ENCODE results near the gene SNX33.

DNA sequence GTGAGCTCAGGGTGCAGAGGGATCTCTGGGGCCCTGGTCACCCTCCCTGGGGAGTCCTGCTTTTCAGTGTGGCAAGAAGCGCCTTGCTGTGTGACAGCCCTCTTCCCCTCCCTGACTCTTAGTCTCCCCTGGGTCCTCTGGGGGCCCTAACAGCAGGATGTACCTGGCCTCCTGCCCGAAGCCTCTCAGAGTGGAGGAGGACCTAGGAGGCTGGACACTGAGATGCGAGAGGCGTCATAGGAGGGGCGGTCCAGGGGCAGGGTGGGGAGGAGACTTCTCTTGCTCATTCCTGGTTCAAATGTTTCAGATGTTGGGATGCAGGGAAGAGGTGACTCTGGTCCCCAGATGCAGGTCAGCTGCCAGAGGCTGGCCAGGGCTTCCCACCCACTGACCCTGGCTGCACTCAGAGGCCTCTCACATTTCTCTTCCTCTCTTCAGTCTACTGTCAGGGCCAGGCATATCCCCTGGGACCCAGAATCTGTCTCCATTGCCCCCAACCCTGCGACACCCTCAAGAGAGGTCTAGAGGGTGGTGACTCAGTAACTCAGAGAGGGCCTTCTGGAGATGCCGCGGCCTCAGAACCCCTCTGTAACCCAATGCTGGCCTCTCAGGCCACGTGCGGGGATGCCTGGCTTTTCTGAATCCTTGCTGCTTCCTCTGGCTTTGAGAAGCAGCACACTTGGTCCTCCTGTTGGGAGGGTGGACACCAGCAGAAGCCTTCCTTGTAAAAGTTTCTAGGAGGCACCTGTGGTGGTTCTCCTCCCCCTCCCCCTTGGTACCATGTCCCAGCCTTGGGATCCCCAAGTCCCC, 25.9 kb downstream of the SNX33 start:
- TF ChIP-seq, protein P1, sequence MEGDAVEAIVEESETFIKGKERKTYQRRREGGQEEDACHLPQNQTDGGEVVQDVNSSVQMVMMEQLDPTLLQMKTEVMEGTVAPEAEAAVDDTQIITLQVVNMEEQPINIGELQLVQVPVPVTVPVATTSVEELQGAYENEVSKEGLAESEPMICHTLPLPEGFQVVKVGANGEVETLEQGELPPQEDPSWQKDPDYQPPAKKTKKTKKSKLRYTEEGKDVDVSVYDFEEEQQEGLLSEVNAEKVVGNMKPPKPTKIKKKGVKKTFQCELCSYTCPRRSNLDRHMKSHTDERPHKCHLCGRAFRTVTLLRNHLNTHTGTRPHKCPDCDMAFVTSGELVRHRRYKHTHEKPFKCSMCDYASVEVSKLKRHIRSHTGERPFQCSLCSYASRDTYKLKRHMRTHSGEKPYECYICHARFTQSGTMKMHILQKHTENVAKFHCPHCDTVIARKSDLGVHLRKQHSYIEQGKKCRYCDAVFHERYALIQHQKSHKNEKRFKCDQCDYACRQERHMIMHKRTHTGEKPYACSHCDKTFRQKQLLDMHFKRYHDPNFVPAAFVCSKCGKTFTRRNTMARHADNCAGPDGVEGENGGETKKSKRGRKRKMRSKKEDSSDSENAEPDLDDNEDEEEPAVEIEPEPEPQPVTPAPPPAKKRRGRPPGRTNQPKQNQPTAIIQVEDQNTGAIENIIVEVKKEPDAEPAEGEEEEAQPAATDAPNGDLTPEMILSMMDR (IDR thresholded peaks at IDR 0.05 in 4 of 5, conservative IDR thresholded peaks at IDR 0.05 in 1 of 5): no peak
- TF ChIP-seq POLR2A (IDR thresholded peaks at IDR 0.05): no peak
